Uterus (tissue), 4 donors: Measurements from ENCODE around the gene ANXA6. TPM values are rescaled to one million over a fixed set of nuclear protein-coding genes. Genes with fewer than 3 reads are reported as not detected.

Source experiments
- DNase-seq, 2 donors: peaks; one replicate each; pipeline ENCODE4 v3.0.0-alpha.2; 2019 to 2020
- H3K27ac ChIP-seq, 2 donors: fragments of 200-600 bp; sonication (generic); 1 replicate in 1 of 2; 2 replicates in 1 of 2; pipeline ENCODE4 v1.5.1; 2016 to 2018
- H3K27me3 ChIP-seq, 2 donors: fragments of 200-600 bp; sonication (generic); one replicate each; pipeline ENCODE4 v1.5.1; 2018 to 2019; ENCODE audit warnings: control low read depth in 1 of 2
- H3K36me3 ChIP-seq, 2 donors: fragments of 200-600 bp; sonication (generic); one replicate each; pipeline ENCODE4 v1.5.1; 2019; ENCODE audit warnings: control low read depth in 1 of 2
- H3K4me1 ChIP-seq, 2 donors: fragments of 200-600 bp; sonication (generic); one replicate each; pipeline ENCODE4 v1.5.1; 2018 to 2019; ENCODE audit warnings: control low read depth in 1 of 2
- H3K4me3 ChIP-seq, 2 donors: fragments of 200-600 bp; sonication (generic); 1 replicate in 1 of 2; 2 replicates in 1 of 2; pipeline ENCODE4 v1.5.1; 2018 to 2019; ENCODE audit warnings: mild to moderate bottlenecking in 1 of 2
- H3K9me3 ChIP-seq, 2 donors: fragments of 200-600 bp; sonication (generic); one replicate each; pipeline ENCODE4 v1.5.1; 2019; ENCODE audit warnings: control low read depth in 1 of 2
- CTCF ChIP-seq, 4 experiments: fragments of 200-600 bp in 2 of 4; fragments of 450-650 bp in 2 of 4; sonication (generic) in 2 of 4; IDR thresholded peaks; one replicate each; pipeline ENCODE4 v1.5.1; 2016 to 2019; ENCODE audit warnings: antibody characterized with exemption in 4 of 4, mild to moderate bottlenecking in 2 of 4, moderate library complexity in 1 of 4
- POLR2A ChIP-seq, 2 donors: fragments of 450-650 bp; IDR thresholded peaks; one replicate each; pipeline ENCODE4 v1.6.1; 2016; ENCODE audit warnings: antibody characterized with exemption in 2 of 2, mild to moderate bottlenecking in 1 of 2, moderate library complexity in 1 of 2
- intact Hi-C: fragments of 100-400 bp; cut with DNase I; formaldehyde crosslinking; loops from one replicate; pipeline ENCODE4 v1.15.1; 2023; ENCODE audit warnings: low total_unique reads
- total RNA-seq, 4 donors: library from RNA; depleted of rRNA in 3 of 4; stranded (reverse); fragments of >200 nt in 3 of 4; gene quantifications; one replicate each; pipeline versions ENCODE4 v1.1.0 to v1.2.4, GENCODE V29; 2014 to 2023
- donor health status: DM: yes; HTN: yes; CAD: no.

Gene ANXA6
- total RNA-seq, 4 donors from 2014 or later: 131 to 346 (median 252) TPM

GRCh38 chr5:151142933-151143332, 14.6 kb downstream of the ANXA6 start:
- H3K36me3 ChIP-seq: no peaks in the 10 kb centered on the region
- no peaks in the 10 kb centered on the region for H3K9me3 ChIP-seq
- H3K27ac ChIP-seq: peak overlapping the region; percentile 34 to 67
- no peaks in the 10 kb centered on the region for H3K27me3 ChIP-seq
- intact Hi-C loops: no loop called here
- H3K4me1 ChIP-seq: no peaks in the 10 kb centered on the region
- DNase-seq: no peak
- no peak overlapping the region for H3K4me3 ChIP-seq
- TF ChIP-seq CTCF (IDR thresholded peaks at IDR 0.05): no peak
- TF ChIP-seq POLR2A (IDR thresholded peaks at IDR 0.05): no peak

DNA sequence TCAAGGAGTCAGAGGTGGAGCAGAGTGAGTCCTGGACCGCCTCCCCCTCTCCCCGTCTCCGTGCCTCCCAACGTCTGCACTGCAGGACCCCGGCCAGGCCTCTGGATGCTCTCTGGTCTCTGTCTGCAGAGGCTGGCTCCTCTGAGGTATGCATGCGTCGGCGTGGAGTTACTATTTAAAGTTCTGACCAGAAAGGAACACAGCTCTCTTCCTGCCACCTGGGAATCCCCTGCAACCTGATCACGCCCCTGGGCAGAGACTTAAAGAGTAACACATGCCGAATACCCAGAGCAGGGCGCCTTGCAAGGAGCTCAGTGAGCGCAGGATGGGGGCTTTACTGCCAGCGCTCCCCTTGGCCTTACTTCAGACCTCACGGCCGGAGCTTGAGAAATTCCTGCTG, 16.0 kb downstream of the ANXA6 start:
- no peaks in the 10 kb centered on the region for H3K36me3 ChIP-seq
- H3K9me3 ChIP-seq: no peaks in the 10 kb centered on the region
- no peak overlapping the region for H3K4me3 ChIP-seq
- no peaks in the 10 kb centered on the region for H3K4me1 ChIP-seq
- H3K27me3 ChIP-seq: no peaks in the 10 kb centered on the region
- TF ChIP-seq POLR2A (IDR thresholded peaks at IDR 0.05): no peak
- TF ChIP-seq CTCF (IDR thresholded peaks at IDR 0.05): no peak
- DNase-seq: peak; percentile 49 to 64
- intact Hi-C loops: no loop called here
- H3K27ac ChIP-seq: peak overlapping the region; percentile 53 to 67

- Histone ChIP-seq H3K36me3 (no peaks in the 10 kb centered on the region), H3K4me3 (no peak overlapping the region), H3K4me1 (no peaks in the 10 kb centered on the region), H3K27ac (peak overlapping the region; percentile 53 to 67), H3K27me3 (no peaks in the 10 kb centered on the region), H3K9me3 (no peaks in the 10 kb centered on the region)
- TF ChIP-seq POLR2A (IDR thresholded peaks at IDR 0.05) (no peak), CTCF (IDR thresholded peaks at IDR 0.05) (no peak)
- no peak for DNase-seq
- intact Hi-C loops: no loop called here
These were observed 16.7 kb downstream of the ANXA6 start for GRCh38 chr5:151140686-151141459.

DNA sequence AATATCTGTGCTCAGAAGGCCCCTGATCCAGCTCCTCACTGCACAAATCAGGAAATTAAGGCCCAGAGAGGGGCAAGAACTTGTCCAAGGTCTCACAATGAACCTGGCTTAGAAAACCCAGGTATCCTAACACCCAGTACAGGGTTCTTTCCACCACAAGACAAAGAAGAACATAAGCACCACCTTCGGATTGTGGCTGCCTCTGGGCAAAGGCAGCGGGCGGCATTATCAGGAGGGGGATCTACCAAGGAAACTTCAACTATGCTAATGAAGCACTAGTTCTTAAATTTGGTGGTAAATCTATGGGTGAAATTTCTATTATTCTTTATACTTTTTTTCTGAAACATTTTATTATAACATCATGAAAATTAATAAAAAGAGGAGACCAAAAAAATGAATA, 17.9 kb downstream of the ANXA6 start:
- Histone ChIP-seq H3K36me3 (no peaks in the 10 kb centered on the region), H3K27ac (no peak overlapping the region), H3K4me1 (no peaks in the 10 kb centered on the region), H3K4me3 (no peak overlapping the region), H3K9me3 (no peaks in the 10 kb centered on the region), H3K27me3 (no peaks in the 10 kb centered on the region)
- intact Hi-C loops: no loop called here
- no peak for TF ChIP-seq CTCF (IDR thresholded peaks at IDR 0.05)
- no peak for TF ChIP-seq POLR2A (IDR thresholded peaks at IDR 0.05)
- DNase-seq: no peak

- Histone ChIP-seq H3K4me3 (no peak overlapping the region), H3K27me3 (no peaks in the 10 kb centered on the region), H3K36me3 (no peaks in the 10 kb centered on the region), H3K4me1 (no peaks in the 10 kb centered on the region), H3K9me3 (no peaks in the 10 kb centered on the region), H3K27ac (no peak overlapping the region)
- TF ChIP-seq POLR2A (IDR thresholded peaks at IDR 0.05): no peak
- no peak for TF ChIP-seq CTCF (IDR thresholded peaks at IDR 0.05)
- DNase-seq: no peak
- intact Hi-C loops: no loop called here
These were observed 18.6 kb downstream of the ANXA6 start for GRCh38 chr5:151139015-151139414.
